ENCODE data around the gene ZFYVE27. TPM values are rescaled to one million over a fixed set of nuclear protein-coding genes. Genes with fewer than 3 reads are reported as not detected.

ZFYVE27 gene
- total and polyA plus RNA-seq, 2 of the 4 experiments (the other 2 are of a cell fraction): 13.1 to 22.2 TPM

GRCh38 chr10:97713339-97713825, 23.5 kb upstream of the ZFYVE27 start, which contains the start of gene MARVELD1:
MARVELD1 (plus strand) TSS chr10:97713730; CDS start chr10:97713877, 147 bp downstream.
- peak within 1 kb of the TSS; percentile 98 for H4K5ac ChIP-seq (ENCODE audit: low read depth, low read length)
- ChIA-PET CTCF (interaction anchor here (1.3 to 1.4 kb wide), 2 partner anchors 10 to 18 kb away, joined by 3 to 4 read pairs; no protein-coding TSS in a partner anchor), POLR2A (ENCODE audit: unreplicated experiment) (interaction anchor here (0.5 to 1.1 kb wide), 2 partner anchors 12 to 136 kb away, joined by 4 read pairs; partner anchors contain the start of gene GOLGA7B)
- peaks cover 20% of the 10 kb centered on the region for H3K36me3 ChIP-seq (ENCODE audit: control insufficient read depth, insufficient read depth, low read length)
- H2BK15ac ChIP-seq (ENCODE audit: low read depth, low read length): peak within 1 kb of the TSS; percentile 29; the same call in 2 of the 3 replicates
- H3K23ac ChIP-seq (ENCODE audit: low read depth, low read length): peak within 1 kb of the TSS; percentile 94
- BruUV-seq (replicated peaks): no TSS peak
- H2AK9ac ChIP-seq (replicated peaks; ENCODE audit: low read depth, low read length, poor library complexity): peak within 1 kb of the TSS; percentile 99
- no peaks in the 10 kb centered on the region for H3K9me3 ChIP-seq (ENCODE audit: control insufficient read depth, insufficient read depth, low read length)
- H3K4me2 ChIP-seq (ENCODE audit: low read depth, low read length): peak within 1 kb of the TSS; percentile 91
- H3K9ac ChIP-seq (ENCODE audit: low read depth, low read length): peak within 1 kb of the TSS; percentile 91
- H2AFZ ChIP-seq (replicated peaks; ENCODE audit: low read length, poor library complexity): peak within 1 kb of the TSS; percentile 94
- H3K4ac ChIP-seq (ENCODE audit: low read depth, low read length): peak within 1 kb of the TSS; percentile 97
- H3K4me1 ChIP-seq (ENCODE audit: control insufficient read depth, insufficient read depth, low read length): peaks cover 24% of the 10 kb centered on the region
- H4K8ac ChIP-seq (ENCODE audit: low read depth in 2 of 2, low read length in 2 of 2): peak within 1 kb of the TSS; percentile 96 to 97
- peak within 1 kb of the TSS; percentile 97 for H3K4me3 ChIP-seq (ENCODE audit: insufficient read depth, low read depth, low read length)
- peak within 1 kb of the TSS; percentile 93 for H3K14ac ChIP-seq (replicated peaks; ENCODE audit: low read depth, low read length)
- peaks cover 33 to 49% of the 10 kb centered on the region in 2 experiments; a peak in 3 of 4 replicates for H3K79me1 ChIP-seq (ENCODE audit: low read depth in 1 of 2, low read length in 2 of 2)
- intact Hi-C loops (cut with micrococcal nuclease): loop anchor here (2.0 kb wide), 1 partner anchor 37 kb away; no protein-coding TSS in a partner anchor
- 0 out of 2 replicates have a peak within 1 kb of the TSS, but pooled peaks have one; percentile 15 for H2BK20ac ChIP-seq (ENCODE audit: low read depth, low read length)
- peak within 1 kb of the TSS; percentile 80 for H3K56ac ChIP-seq (ENCODE audit: extremely low read depth, insufficient read depth, low read length)
- DNase-seq (peak; percentile 77), ATAC-seq (ENCODE audit: low read depth) (peak; percentile 70)
- peak within 1 kb of the TSS; percentile 99 for H3K27ac ChIP-seq (ENCODE audit: insufficient read depth, low read length)
- peak within 1 kb of the TSS; percentile 99 for H2BK5ac ChIP-seq (ENCODE audit: low read depth, low read length, poor library complexity, severe bottlenecking)
- H2AK5ac ChIP-seq (ENCODE audit: low read depth, low read length): peak within 1 kb of the TSS; percentile 99
- dilution Hi-C loops (cut with HindIII; ENCODE audit: low sequenced_read_pairs, unreplicated experiment): no loop called here
- H3K18ac ChIP-seq (ENCODE audit: low read depth, low read length): peak within 1 kb of the TSS; percentile 88
- H3K9me1 ChIP-seq (ENCODE audit: insufficient read depth, low read length): peaks cover 33% of the 10 kb centered on the region
- peak within 1 kb of the TSS; percentile 64 for H2BK120ac ChIP-seq (ENCODE audit: low read depth, low read length)
- TF ChIP-seq BHLHE40 (IDR thresholded peaks at IDR 0.05; ENCODE audit: low read depth, low read length) (0 out of 2 replicates have a peak, but pooled peaks have one; percentile 15), CTCF (conservative IDR thresholded peaks at IDR 0.05; ENCODE audit: low read depth, low read length) (no peak), POLR2A (IDR thresholded peaks at IDR 0.05; ENCODE audit: low read depth, low read length) (peak; percentile 60; the same call in 1 of the 2 replicates), MAZ (IDR thresholded peaks at IDR 0.05; ENCODE audit: borderline replicate concordance, low read depth, low read length) (peak; percentile 90; the same call in 1 of the 2 replicates)
- peaks cover 36% of the 10 kb centered on the region for H4K20me1 ChIP-seq (ENCODE audit: insufficient read depth, low read length)
- WGBS, 2 experiments (ENCODE audit: extremely low coverage in 2 of 2, insufficient read length in 1 of 2): 0% methylated on average over 10 of the region's 37 CpGs; no CpG with 5 or more reads in 1 of the 2 experiments
- H3K27me3 ChIP-seq (ENCODE audit: control insufficient read depth, insufficient read depth, low read length): no peaks in the 10 kb centered on the region
- peak within 1 kb of the TSS; percentile 98 for H4K91ac ChIP-seq (ENCODE audit: insufficient read depth, low read depth, low read length)
- in situ Hi-C loops (cut with MboI; ENCODE audit: low sequenced_read_pairs): no loop called here

Measured in IMR-90 (cell line).